Dermis microvascular lymphatic vessel endothelial cell (primary cell): ENCODE results near the gene LMAN2. TPM values are rescaled to one million over a fixed set of nuclear protein-coding genes. Genes with fewer than 3 reads are reported as not detected.

Experiments
- DNase-seq, 2 donors: peaks; one replicate each; pipeline versions ENCODE4 v3.0.0 to v3.0.0-alpha.2; 2010; ENCODE audit warnings: low read depth in 2 of 2
- total RNA-seq: library from RNA; depleted of rRNA; stranded (reverse); fragments of >200 nt; gene quantifications from 2 replicates; pipeline ENCODE4 v1.2.1, GENCODE V29; 2014

The LMAN2 gene
- total RNA-seq, 1 donor from 2014 or later, result 311 TPM

DNA sequence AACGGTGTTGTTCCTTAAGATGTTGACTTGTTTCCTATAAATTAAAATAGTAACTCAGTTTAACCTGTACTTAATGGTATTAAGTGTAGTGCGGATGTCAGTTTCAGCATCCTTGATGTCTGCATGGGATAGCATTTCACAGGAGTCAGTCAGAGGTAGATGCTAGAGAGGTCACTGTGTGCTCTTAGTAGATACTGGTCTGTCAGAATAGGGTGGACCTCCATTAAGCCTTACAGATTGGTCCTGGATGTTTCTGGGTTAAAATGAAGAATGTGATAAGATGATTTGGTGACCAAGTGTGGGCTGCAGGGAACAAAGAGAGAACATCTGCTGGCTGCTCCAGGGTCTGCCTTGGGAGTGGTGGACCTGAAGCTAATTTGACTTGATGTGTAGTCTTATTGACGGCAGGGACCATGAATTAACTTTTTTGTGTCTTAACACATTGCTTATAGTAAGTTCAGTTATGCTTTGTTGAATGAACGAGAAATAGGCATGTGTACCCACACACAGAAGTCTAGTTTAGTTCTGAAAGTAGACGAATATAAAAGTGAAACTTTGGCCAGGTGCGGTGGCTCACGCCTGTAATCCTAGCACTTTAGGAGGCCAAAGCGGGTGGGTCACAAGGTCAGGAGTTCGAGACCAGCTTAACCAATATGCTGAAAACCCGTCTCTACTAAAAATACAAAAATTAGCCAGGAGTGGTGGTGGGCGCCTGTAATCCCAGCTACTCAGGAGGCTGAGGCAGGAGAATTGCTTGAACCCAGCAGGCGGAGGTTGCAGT is 60.5 kb downstream of the LMAN2 start:
- DNase-seq, result no peak

DNA sequence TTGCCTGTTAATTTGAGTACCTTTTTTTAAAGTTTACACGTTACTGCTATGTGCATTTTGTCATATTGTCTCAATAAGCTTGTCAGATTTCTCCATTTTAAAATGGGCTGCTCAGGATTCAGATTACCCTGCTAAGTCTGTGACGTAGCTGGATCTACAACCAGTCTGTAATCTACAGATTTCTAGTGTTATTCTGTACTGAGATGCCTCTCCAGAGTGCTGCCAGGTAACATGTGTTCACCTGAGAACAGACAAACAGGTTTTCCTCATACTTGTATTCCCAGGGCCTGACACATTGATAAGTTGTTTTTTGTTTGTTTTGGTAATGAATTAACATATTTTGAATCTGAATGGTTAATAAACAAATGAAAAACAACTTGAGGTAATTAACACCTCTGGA is 63.3 kb downstream of the LMAN2 start:
- no peak for DNase-seq

Other genes with a start within 250 kb of the LMAN2 start
- gene NSD1, start 217.9 kb downstream of the LMAN2 start, total RNA-seq, result 22.9 and 25.8 TPM in 2 replicates
- 8.1 and 15.3 TPM in 2 replicates for gene RAB24, start 47.9 kb downstream of the LMAN2 start, total RNA-seq
- gene PRELID1, start 47.9 kb downstream of the LMAN2 start, total RNA-seq, result 115 and 117 TPM in 2 replicates
- gene MXD3, start 39.8 kb downstream of the LMAN2 start, total RNA-seq, result 11.8 and 23.6 TPM in 2 replicates
- gene RGS14, start 6.3 kb upstream of the LMAN2 start, total RNA-seq, result 3.7 and 4.7 TPM in 2 replicates
- not detected in 2 replicates for gene SLC34A1, start 32.8 kb upstream of the LMAN2 start, total RNA-seq
- gene PFN3, start 49.0 kb upstream of the LMAN2 start, total RNA-seq, result not detected in 2 replicates
- gene F12, start 57.9 kb upstream of the LMAN2 start, total RNA-seq, result 0.51 and 0.89 TPM in 2 replicates
- 15.4 and 18.0 TPM in 2 replicates for gene GRK6, start 75.0 kb upstream of the LMAN2 start, total RNA-seq
- gene PRR7, start 95.1 kb upstream of the LMAN2 start, total RNA-seq, result 2.1 and 2.2 TPM in 2 replicates
- gene DBN1, start 122.0 kb upstream of the LMAN2 start, total RNA-seq, result 95.9 and 134 TPM in 2 replicates
- 31.5 and 53.2 TPM in 2 replicates for gene PDLIM7, start 145.9 kb upstream of the LMAN2 start, total RNA-seq
- 2.8 and 4.4 TPM in 2 replicates for gene DOK3, start 158.2 kb upstream of the LMAN2 start, total RNA-seq
- 66.2 and 78.5 TPM in 2 replicates for gene DDX41, start 165.3 kb upstream of the LMAN2 start, total RNA-seq
- 9.8 and 15.8 TPM in 2 replicates for gene FAM193B, start 202.9 kb upstream of the LMAN2 start, total RNA-seq
- 112 and 193 TPM in 2 replicates for gene TMED9, start 240.5 kb upstream of the LMAN2 start, total RNA-seq
- 20.3 and 28.8 TPM in 2 replicates for gene B4GALT7, start 248.5 kb upstream of the LMAN2 start, total RNA-seq